SK-N-MC (cell line): ENCODE measurements around the gene BCL2L13.

Source experiments
- DNase-seq: peaks from one replicate; pipeline ENCODE4 v3.0.0-alpha.2; 2011; ENCODE audit warnings: low read depth, low spot score
- H3K27ac ChIP-seq: fragments of 200-600 bp; sonication (generic); 2 replicates; pipeline ENCODE4 v1.5.1; 2016; ENCODE audit warnings: mixed run types
- H3K36me3 ChIP-seq: fragments of 200-600 bp; sonication (generic); 2 replicates; pipeline ENCODE4 v1.6.1; 2017; ENCODE audit warnings: antibody characterized with exemption, low read length, mixed read lengths; ENCODE audit not compliant: insufficient read depth
- H3K4me3 ChIP-seq: fragments of 200-600 bp; sonication (generic); 2 replicates; pipeline ENCODE4 v1.5.1; 2016
- H3K9ac ChIP-seq: fragments of 200-600 bp; sonication (generic); 2 replicates; pipeline ENCODE4 v1.8.0; 2017; ENCODE audit warnings: mixed run types, mixed read lengths; ENCODE audit not compliant: insufficient read length
- H3K9me3 ChIP-seq: fragments of 200-600 bp; sonication (generic); 2 replicates; pipeline ENCODE4 v1.6.1; 2017; ENCODE audit warnings: low read depth, mild to moderate bottlenecking, antibody characterized with exemption, low read length, moderate library complexity, mixed read lengths
- EZH2 ChIP-seq: fragments of 200-600 bp; sonication (generic); IDR thresholded peaks from one replicate; pipeline ENCODE4 v1.6.1; 2017; ENCODE audit warnings: antibody characterized with exemption
- FOXP2 ChIP-seq: optimal IDR thresholded peaks from 2 replicates; pipeline ENCODE3; 2011; ENCODE audit warnings: mild to moderate bottlenecking, moderate library complexity; ENCODE audit not compliant: insufficient read depth; ENCODE audit errors: extremely low read length, control extremely low read depth
- POLR2AphosphoS5 ChIP-seq: IDR thresholded peaks from 2 replicates; pipeline ENCODE4 v1.6.1; 2012; ENCODE audit warnings: mild to moderate bottlenecking, low read depth, low read length, borderline replicate concordance

BCL2L13 gene

GRCh38 chr22:17638432-17639246 lies at the start of gene BCL2L13:
BCL2L13 (plus strand) TSS chr22:17638757; CDS start chr22:17655712, 16,955 bp downstream.
- Histone ChIP-seq H3K9me3 (no peaks in the 10 kb centered on the region), H3K9ac (peak within 1 kb of the TSS; percentile 92), H3K4me3 (peak within 1 kb of the TSS; percentile 91), H3K27ac (peak within 1 kb of the TSS; percentile 90), H3K36me3 (peaks cover 5% of the 10 kb centered on the region; the same call in 1 of the 2 replicates)
- no peak for DNase-seq
- TF ChIP-seq FOXP2 (peak; percentile 54), EZH2 (no peak), POLR2AphosphoS5 (peak; percentile 95)

GRCh38 chr22:17589810-17590375 lies 48.7 kb upstream of the BCL2L13 start:
- no peak for DNase-seq

GRCh38 chr22:17590586-17590985 lies 48.0 kb upstream of the BCL2L13 start:
- no peak overlapping the region for H3K27ac ChIP-seq
- DNase-seq: no peak
- H3K9me3 ChIP-seq: no peaks in the 10 kb centered on the region
- H3K4me3 ChIP-seq: no peak overlapping the region
- H3K36me3 ChIP-seq: peaks cover 42% of the 10 kb centered on the region
- no peak overlapping the region for H3K9ac ChIP-seq
- TF ChIP-seq FOXP2 (no peak), POLR2AphosphoS5 (no peak), EZH2 (no peak)

More at GRCh38 chr22:17589810-17590375, 48.7 kb upstream of the BCL2L13 start:
- no peaks in the 10 kb centered on the region for H3K9me3 ChIP-seq
- H3K4me3 ChIP-seq: no peak overlapping the region
- H3K9ac ChIP-seq: no peak overlapping the region
- peaks cover 37% of the 10 kb centered on the region for H3K36me3 ChIP-seq
- H3K27ac ChIP-seq: no peak overlapping the region
- no peak for TF ChIP-seq EZH2
- peak; percentile 20; the same call in 1 of the 2 replicates for TF ChIP-seq POLR2AphosphoS5

GRCh38 chr22:17592201-17592600 lies 46.4 kb upstream of the BCL2L13 start:
- TF ChIP-seq FOXP2: no peak
- no peak for TF ChIP-seq EZH2
- TF ChIP-seq POLR2AphosphoS5: no peak
- no peak overlapping the region for H3K27ac ChIP-seq
- no peak overlapping the region for H3K9ac ChIP-seq
- H3K4me3 ChIP-seq: no peak overlapping the region
- no peaks in the 10 kb centered on the region for H3K9me3 ChIP-seq
- no peak for DNase-seq
- peaks cover 54% of the 10 kb centered on the region for H3K36me3 ChIP-seq

GRCh38 chr22:17596226-17596625 lies 42.3 kb upstream of the BCL2L13 start:
- Histone ChIP-seq H3K9me3 (no peaks in the 10 kb centered on the region), H3K9ac (no peak overlapping the region), H3K36me3 (peaks cover 81% of the 10 kb centered on the region), H3K27ac (no peak overlapping the region), H3K4me3 (no peak overlapping the region)
- DNase-seq: no peak
- no peak for TF ChIP-seq POLR2AphosphoS5
- no peak for TF ChIP-seq FOXP2
- TF ChIP-seq EZH2: no peak

- no peak for DNase-seq
- no peak overlapping the region for H3K9ac ChIP-seq
- no peaks in the 10 kb centered on the region for H3K9me3 ChIP-seq
- H3K4me3 ChIP-seq: no peak overlapping the region
- H3K27ac ChIP-seq: no peak overlapping the region
- TF ChIP-seq POLR2AphosphoS5 (no peak), EZH2 (no peak), FOXP2 (no peak)
- H3K36me3 ChIP-seq: peaks cover 74% of the 10 kb centered on the region
Measured at GRCh38 chr22:17597217-17597616, 41.3 kb upstream of the BCL2L13 start.

GRCh38 chr22:17598318-17598717 lies 40.2 kb upstream of the BCL2L13 start:
- Histone ChIP-seq H3K9ac (no peak overlapping the region), H3K4me3 (no peak overlapping the region), H3K9me3 (no peaks in the 10 kb centered on the region), H3K36me3 (peaks cover 67% of the 10 kb centered on the region), H3K27ac (no peak overlapping the region)
- TF ChIP-seq FOXP2 (no peak), POLR2AphosphoS5 (no peak), EZH2 (no peak)
- no peak for DNase-seq

GRCh38 chr22:17601031-17601430 lies 37.5 kb upstream of the BCL2L13 start:
- TF ChIP-seq POLR2AphosphoS5 (no peak), EZH2 (no peak), FOXP2 (no peak)
- peaks cover 52% of the 10 kb centered on the region for H3K36me3 ChIP-seq
- no peak overlapping the region for H3K9ac ChIP-seq
- no peak for DNase-seq
- no peak overlapping the region for H3K4me3 ChIP-seq
- H3K27ac ChIP-seq: no peak overlapping the region
- H3K9me3 ChIP-seq: no peaks in the 10 kb centered on the region
